Fibroblast of skin of left quadriceps (primary cell): Measurements from ENCODE around the gene DPF1.

ENCODE experiments used
- DNase-seq, 2 experiments: peaks; one replicate each; pipeline ENCODE4 v3.0.0-alpha.2; 2013; ENCODE audit warnings: low read depth in 2 of 2

DPF1 gene

DNA sequence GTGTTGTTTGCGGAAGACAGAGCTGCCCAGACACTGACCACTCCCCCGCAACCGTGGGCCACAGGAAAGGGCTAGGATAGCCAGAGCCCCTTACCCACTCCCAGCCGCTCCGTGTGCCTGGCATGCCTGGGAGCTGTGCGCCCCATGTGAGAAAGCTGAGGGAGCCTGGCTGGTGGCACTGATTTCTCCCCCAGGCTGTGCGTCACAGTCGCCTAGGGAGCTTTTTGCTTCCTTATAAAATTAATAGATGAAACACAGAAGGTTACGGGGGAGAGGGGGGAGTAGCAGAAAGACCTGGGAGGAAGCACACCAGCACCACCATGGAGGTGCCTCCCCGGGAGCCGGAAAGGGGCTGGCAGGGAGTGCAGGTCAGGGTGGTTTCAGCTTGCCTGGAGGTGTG lies 24.7 kb downstream of the DPF1 start:
- DNase-seq: no peak

DNA sequence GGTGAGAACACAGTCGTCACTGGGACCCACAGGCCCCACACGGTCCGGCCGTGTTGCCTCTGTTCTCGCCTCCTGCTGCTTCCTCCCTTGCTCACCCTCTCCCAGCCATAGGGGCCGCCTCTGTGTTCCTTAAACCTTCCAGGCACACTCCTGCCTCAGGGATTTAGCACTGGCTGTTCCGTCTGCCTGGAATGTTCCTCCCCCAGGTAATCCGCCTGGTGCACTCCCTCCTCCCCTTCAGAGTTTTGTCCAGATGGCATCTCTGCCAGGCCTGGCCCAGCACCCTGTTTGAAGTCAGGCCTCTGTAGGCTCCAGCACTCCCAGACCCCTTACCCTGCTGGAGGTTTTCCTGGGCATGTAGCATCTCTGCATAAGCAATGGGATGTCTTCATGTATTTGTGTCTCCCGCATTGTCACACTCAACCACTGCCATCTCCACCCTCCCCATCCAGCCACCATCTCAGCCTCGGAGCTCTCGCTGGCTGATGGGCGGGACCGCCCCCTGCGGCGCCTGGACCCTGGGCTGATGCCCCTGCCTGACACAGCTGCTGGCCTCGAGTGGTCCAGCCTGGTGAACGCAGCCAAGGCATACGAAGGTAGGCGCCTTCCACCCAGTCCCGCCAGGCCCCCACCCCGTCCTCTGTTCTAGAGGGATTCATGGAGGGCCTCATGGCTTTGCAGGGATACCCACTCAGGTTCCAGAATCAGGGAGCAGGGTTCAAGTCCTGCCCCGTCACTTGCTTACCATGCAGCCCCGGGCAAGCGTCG lies 25.9 kb downstream of the DPF1 start:
- DNase-seq: no peak

DNA sequence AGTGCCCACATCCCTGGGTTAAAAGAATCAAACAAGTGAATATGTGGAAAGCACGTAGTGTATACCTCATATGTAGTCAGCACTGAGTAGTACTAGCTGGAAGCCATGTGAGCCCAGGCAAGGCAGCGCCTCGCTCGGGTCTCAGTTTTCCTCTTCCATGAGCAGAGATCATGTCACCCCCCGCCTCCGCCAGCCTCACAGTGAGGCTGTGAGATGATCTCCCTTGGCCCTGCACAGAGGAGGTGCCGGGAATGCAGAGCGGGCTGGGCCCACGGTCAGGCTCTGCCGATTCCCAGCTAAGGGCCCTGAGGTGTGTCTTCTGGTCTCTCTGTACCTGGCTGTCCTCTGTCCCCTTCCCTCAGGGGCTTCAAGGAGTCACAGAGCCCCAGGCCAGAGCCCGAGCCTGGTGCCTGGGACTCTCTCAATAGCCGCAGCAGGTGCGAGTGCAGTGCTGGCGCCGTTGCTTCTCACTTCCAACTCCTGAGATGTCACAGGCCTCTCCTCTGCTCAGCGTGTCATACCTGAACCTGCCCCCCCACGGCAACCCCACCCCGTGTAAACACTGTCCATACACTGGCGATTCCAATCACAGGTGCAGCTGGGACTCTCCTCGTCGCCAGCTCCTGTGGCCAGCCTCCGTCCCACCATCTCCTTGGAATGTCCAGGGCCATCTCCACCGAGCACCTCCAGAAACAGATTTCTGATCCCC lies 26.9 kb downstream of the DPF1 start:
- no peak for DNase-seq

DNA sequence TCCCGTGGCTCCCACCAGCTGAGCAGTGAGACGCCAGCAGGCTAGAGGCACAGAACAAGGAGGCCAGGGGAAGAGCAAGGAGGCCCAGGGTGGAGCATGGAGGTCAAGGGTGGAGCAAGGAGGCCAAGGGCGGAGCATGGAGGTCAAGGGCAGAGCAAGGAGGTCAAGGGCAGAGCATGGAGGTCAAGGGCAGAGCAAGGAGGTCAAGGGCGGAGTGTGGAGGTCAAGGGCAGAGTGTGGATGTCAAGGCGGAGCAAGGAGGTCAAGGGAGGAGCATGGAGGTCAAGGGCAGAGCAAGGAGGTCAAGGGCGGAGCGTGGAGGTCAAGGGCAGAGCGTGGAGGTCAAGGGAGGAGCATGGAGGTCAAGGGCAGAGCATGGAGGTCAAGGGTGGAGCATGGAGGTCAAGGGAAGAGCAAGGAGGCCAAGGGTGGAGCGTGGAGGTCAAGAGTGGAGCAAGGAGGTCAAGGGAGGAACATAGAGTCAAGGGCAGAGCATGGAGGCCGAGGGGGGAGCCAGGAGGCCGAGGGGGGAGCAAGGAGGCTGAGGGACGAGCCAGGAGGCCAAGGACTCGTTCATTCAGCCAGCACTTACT lies 27.7 kb downstream of the DPF1 start:
- no peak for DNase-seq

DNA sequence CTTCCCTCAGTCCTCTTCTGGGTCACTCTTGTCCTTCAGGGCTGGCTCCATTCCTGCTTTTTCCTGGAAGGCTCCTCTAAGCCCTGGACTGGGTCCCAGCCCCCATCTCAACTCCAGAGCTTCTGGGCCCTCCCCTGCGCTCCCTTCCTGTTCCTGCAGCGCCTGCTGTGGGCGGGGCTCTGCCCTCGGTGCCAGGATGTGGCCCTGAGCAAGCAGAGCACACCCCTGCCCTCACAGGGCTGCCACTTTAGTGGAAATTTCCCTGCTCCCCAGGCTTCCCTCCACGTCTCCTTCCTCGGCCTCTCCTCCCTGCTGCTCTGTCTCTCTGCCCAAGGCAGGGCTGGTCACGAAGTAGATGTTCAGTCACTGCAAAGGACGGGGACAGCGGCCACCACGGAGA lies 28.8 kb downstream of the DPF1 start:
- DNase-seq: no peak

DNA sequence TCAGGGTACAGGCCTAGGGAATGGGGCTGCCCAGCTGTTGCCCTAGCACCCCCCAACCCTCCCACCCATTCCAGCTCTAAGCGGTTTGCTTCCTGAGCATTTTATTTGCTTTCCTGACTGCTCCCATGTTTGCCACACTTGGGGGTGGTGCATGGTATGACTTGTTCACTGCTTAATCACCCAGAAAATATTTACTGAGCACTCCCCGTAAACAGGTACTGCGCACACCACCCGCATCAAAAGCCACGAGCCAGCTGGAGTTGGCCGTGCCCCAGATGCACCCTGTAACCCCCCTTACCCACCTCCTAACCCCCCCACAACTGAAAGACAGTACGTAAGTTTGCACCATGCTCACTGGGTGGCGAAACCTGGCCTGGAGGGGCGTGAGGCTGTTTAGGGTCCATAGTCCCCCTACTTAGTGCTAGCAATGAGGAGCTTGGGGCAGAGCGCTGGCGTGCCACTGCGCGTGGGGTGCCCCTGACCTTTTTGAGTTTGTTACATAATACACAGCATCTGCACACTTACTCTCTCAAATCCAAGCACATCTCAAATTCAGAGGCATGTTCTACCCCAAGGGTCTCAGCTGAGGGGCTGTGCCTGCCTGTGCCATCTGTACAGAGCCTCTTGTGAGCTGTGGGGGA lies 29.8 kb downstream of the DPF1 start:
- no peak for DNase-seq

DNA sequence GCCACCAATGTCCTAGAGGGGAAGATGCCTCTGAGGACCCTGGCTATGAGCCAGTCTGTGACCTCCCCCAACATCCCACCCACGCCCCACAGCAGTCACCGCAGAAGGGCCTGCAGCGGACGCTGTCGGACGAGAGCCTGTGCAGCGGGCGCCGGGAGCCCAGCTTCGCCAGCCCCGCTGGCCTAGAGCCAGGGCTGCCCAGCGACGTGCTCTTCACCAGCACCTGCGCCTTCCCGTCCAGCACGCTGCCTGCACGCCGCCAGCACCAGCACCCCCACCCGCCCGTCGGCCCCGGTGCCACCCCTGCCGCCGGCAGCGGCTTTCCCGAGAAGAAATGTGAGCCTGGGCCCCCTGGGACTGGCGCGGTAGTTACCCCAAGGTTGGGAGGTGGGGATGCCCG lies 30.6 kb downstream of the DPF1 start:
- no peak for DNase-seq

DNA sequence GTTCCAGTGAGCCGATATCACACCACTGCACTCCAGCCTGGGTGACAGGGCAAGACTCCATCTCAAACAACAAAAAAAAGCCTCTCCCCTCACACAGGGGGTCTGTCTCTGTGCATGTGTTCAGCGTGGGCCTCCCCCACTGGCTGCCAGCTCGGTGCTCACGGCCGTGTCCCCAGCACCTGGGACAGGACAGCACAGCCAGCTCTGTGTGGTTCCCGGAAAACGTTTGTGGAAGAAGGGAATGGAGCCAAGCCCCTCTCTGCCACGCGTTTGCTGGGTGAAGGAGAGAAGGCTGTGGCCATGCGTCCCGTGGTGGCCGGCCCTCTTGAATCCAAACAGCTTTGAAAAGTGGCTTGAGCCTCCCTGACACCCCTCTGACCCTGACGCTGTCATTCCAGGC lies 32.3 kb downstream of the DPF1 start:
- DNase-seq: no peak

DNA sequence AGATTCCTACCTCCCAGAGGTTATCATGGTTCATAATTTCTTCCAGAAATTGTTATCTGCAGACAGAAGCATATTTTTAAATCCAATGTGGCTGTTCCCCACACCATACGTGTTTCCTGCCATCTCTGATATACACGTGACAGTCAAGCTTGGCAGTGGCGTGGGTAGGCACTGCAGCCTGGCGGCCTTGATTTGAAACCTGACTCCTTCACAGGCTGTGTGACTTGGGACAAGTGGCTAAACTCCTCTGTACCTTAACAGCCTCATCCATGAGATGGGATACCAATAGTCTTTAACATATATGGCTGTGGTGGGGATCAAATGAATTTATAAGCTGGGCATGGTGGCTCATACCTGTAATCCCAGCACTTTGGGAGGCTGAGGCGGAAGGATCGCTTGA lies 33.2 kb downstream of the DPF1 start:
- no peak for DNase-seq

DNA sequence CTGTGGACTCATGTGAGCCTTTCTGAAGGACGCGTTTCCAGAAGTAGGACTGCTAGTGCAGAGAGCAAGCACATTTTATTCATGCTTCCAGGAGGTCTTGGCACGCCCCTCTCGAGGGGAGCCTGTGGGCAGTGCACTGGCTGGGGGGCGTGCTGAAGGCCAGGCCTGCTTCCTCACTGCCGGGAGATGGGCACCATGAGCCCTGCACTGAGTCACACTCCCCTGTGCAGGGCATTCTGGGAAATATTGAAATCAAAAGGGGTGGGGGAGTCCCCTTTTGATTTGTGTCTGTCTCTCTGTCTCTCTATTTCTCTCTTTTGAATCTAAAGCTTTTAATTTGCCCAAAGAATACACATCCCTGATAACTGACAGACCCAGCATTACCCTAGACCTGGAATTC lies 34.0 kb downstream of the DPF1 start:
- DNase-seq: no peak

DNA sequence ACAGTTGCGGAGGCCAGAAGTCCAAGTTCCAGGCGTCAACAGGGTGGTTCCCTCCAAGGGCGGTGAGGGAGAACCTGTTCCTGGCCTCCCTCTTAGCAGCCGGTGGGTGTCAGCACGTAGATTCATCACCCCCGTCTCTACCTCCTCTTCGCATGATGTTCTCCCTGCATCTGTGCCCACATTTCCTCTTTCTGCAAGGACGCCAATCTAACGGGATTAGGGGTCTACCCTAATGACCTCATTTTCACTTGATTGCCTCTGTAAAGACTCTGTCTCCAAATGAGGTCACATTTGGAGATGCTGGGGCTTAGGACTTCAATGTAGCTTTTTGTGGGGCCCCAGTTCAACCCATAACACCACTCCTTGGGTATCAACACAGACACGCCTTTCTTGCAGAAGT lies 38.5 kb downstream of the DPF1 start:
- DNase-seq: no peak

DNA sequence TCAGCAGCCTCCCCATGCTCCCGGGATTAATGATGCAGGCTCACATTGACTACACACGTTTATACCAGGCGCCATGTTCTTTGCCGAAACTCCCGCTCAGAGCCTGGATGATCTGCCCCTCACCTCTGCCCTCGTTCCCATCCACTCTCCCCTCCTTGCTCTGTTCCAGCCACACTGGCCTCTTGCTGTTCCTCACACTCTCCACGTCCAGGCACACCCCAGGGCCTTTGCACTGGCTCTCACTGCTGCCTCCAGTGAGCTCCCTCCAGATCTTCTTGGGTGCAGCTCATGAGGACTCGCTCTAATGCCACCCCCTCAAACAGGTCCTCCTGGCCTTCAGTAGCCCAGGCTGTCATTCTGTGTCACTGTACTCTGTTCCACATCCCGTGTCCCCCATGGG lies 39.2 kb downstream of the DPF1 start:
- DNase-seq: no peak

DNA sequence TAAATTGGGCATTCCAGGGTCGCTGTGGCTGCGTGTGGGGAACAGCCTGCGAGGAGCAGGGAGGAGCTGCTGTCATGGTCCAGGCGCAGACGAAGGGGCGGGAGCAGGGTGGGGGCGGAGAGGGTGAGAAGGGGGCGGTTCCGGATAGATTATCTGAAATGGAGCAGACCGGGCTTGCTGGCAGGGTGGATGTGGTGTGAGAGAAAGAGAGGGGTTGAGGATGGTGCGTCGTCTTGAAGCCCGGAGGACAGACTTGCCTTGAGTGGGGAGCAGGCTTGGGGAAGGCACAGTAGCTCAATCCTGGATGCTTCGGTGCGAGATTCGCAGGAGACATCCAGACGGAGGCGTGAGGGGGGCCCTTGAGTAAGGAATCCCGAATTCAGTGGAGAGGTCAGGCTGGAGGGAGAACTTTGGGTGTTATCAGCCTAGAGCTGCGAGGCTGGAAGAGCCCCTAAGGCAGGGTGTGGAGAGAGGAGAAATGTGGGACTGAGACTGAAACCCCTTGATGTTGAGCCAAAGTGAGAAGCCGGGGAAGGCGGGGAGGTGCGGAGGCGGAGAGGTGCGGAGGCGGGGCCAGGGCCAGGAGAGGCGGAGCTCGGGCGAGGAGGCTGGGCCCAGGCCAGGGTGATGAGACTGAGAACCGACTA lies 40.6 kb downstream of the DPF1 start:
- DNase-seq: no peak

DNA sequence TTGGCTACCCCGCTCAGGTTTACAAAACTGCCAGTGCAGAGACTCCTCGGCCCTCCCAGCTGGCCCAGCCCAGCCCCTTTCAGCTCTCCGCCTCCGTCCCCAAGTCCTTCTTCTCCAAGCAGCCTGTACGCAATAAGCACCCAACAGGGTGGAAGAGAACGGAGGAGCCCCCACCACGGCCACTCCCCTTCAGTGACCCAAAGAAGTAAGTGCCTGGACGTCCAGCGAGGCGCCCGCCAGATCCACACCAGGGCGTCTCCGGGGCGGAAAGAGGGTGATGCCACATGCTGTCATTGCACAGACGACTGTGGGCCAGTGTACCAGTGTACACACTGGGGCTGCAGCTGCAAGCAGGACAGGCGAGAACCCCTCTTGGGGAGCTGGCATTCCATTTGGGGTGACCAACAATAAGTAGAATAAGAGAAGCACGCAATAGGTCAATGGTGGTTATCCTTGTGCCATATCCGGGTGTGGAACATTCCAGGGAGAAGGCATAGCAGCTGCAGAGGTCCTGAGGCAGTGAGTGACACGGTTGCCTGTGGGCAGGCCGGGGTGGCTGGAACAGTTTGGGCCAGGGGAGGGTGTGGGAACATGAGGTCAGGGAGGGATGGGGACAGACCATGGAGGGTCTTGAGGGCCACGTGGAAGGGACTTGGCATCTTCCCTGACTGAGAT lies 41.3 kb downstream of the DPF1 start:
- no peak for DNase-seq

DNA sequence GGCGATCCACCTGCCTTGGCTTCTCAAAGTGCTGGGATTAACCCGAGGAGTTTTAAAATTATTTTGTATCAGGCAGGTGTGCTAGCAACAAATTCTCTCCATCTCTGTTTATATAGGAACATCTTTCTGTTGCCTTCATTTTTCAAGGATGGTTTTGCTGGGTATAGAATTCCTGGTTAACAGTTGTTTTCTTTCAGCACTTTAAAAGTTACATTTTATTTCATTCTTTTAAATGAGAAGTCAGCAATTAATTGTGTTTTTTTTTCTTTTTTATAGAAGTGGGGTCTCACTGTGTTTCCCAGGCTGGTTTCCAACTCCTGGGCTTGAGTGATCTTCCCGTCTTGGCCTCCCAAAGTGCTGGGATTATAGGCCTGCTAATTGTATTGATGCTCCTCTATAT lies 44.0 kb downstream of the DPF1 start:
- no peak for DNase-seq

DNA sequence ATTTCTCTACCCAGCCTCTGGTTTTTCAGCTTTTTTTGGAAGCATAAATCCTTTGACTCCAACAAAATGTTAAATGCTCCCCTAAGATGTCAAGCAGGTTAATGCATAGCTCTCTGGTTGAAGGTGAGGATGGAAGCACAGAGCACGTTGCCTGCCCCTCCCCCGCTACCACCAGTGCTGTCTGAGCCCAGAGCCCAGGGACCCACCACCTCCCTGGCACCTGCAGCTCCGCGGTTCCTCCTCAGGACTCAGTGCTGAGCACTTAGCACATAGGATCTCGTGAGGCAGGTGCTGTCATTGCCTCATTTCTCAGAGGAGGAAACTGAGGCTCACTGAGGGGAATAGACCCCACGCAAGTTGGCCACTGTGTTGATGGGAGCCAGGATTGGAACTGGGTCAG lies 48.6 kb downstream of the DPF1 start:
- DNase-seq: no peak

DNA sequence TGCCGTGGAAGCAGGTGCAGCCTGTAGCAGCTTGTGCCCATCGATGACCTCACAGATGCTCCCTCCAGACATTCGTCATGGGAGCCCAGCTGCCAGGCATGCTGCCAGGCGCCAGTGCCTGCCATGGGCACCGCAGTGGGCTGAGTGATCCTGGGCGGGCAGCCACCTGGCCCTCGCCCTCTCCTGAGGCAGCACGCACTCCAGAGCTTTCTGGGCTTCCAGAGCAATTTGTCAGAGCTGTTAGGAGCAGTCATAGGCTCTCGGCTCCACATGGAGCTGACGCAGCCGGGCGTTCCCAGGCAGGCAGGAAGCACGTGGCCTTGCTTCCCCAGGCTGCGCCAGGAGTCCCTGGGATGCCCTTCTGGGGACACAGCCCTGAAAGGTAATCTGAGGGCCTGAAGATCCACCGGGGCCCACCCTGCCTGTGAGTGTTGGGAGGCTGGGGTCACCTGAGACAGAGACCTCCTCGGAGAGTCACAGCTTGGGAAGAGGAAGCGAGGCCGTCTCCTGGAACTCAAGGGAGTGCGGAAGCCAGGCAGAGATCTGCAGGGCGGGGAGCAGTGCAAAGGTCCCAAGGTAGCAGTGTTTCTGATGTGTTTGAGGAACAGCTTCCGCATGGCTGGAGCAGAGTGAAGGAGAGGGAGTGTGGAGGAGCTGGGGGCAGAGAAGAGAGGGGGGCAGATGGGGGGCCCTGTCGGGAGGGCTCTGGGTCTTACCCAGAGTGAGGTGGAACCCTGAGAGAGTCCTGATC lies 50.6 kb downstream of the DPF1 start:
- no peak for DNase-seq

DNA sequence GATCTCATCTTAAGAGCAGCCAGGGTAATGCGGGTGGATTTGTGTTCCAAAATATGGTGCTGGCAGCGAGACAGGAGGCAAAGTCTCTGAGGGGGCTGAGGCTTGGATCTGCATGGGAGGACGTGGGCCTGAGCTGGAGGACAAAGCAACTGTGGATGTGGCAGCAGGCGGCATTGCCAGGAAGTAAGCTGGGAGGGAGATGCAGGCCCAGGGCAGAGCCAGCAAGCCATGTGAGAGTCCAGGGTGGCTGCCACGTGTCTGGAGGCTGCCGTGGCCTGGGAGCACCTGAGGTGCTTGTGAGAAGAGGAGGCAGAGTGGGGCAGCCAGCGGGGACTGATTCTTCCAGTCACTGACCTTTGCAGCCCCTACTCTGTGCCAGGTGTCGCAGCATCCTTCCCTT lies 52.0 kb downstream of the DPF1 start:
- DNase-seq: no peak

DNA sequence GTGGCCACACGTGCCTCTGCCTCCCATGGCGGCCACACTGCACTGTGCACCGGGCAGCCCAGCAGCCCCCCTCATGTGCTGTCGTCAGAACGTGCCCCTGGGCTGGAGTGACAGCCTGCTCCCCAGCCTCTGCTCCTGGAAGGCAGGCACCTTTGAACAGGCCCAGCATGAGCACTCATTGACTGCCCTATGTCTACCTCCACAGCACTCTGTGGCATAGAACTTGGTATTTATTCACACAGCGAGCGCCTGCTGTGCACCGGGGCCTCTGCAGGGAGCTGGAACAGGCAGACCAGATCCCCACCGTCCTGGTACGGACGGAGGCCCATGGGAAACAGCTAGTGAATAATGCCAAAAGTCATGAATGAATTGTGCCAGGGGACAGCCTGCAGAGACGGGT lies 53.7 kb downstream of the DPF1 start:
- DNase-seq: no peak

DNA sequence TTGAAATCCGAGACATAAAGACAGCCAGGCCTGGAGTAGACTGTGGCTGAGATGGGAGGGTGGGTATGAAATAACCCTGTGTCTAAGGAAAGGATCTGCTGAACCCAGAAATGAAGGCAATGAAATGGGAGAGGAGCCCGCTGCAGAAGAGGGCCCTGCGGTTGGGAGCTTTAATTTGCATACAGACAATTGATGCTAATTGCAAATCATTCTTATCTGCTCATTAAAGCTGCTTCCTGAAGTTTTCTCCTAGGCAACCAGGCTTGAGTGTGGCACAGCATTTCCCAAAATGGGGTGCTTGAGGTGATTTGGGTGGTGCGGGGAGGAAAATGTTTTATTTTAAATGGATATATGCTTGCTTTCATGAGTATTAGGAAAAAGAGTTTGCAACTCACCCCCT lies 55.4 kb downstream of the DPF1 start:
- DNase-seq: no peak

DNA sequence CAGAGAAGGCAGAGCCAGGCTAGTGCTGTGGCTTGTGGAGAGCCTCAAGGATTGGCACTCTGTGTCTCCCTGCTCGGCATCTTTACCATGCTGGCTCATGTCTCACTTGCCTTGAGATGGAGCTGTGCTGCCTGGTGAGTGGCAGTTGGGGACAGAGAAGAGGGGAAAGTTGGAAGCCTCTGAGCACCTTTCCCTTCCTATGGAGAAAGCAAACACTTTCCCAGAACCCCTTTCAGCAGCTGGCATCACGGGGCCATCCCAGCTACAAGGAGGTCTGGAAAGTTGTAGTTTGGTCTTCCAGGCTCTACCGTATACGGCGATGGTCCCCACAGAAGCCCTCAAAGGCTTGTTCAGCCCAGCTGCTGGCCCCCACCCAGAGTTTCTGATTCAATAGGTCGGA lies 58.7 kb downstream of the DPF1 start:
- DNase-seq: no peak
